ENCODE results near the gene WFDC9.
"Not testable (repeated sequence)": the region's sequence is repeated elsewhere in the genome, so short reads cannot be mapped to it uniquely, and the experiment has no call there.

WFDC9 gene

DNA sequence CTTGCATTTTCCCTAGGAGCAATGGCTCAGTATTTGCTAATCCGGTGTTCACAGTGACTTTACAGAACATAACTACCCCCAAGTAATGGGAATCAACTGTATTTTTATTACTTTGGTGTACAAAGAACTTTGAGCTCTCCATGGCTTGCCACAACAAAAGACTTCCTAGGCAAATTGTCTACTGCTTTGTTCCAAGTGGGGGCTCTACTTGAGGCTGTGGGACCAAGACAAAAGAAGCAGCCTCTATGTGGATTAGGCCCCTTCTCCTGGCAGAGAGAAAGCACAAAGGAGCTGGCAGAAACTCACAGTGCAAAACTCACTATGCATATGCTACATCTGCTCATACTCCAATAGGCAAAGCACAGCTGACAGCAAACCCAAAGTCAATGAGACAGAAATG, 52.9 kb downstream of the WFDC9 start:
- TF ChIP-seq, protein P1, sequence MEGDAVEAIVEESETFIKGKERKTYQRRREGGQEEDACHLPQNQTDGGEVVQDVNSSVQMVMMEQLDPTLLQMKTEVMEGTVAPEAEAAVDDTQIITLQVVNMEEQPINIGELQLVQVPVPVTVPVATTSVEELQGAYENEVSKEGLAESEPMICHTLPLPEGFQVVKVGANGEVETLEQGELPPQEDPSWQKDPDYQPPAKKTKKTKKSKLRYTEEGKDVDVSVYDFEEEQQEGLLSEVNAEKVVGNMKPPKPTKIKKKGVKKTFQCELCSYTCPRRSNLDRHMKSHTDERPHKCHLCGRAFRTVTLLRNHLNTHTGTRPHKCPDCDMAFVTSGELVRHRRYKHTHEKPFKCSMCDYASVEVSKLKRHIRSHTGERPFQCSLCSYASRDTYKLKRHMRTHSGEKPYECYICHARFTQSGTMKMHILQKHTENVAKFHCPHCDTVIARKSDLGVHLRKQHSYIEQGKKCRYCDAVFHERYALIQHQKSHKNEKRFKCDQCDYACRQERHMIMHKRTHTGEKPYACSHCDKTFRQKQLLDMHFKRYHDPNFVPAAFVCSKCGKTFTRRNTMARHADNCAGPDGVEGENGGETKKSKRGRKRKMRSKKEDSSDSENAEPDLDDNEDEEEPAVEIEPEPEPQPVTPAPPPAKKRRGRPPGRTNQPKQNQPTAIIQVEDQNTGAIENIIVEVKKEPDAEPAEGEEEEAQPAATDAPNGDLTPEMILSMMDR (conservative IDR thresholded peaks at IDR 0.05; ENCODE audit: low read length) = no peak
- H3K4me3 ChIP-seq (ENCODE audit: low read length) = no peak overlapping the region
- DNase-seq (ENCODE audit: low read depth) = no peak

DNA sequence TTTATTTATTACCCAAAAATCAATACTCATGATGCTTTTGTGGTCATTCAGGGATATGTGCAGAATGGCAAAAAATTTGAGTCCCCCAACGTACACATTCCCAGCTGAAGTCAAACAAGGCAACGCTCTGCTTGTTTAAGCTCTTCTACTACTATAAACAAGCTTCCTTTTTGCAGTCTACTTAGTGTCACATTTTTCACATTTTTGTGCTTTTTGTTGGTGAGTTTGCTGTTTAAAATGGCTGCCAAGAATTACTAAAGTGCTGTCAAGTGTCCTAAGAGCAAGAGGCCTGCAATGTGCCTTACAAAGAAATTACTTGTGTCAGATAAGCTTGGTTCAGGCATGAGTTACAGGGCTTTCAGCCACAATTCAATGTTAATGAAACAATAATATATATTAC, 54.1 kb downstream of the WFDC9 start:
- DNase-seq (ENCODE audit: low read depth) = peak; percentile 39
- TF ChIP-seq, protein P1 (conservative IDR thresholded peaks at IDR 0.05; ENCODE audit: low read length) = no peak
- H3K4me3 ChIP-seq (ENCODE audit: low read length) = no peak overlapping the region

DNA sequence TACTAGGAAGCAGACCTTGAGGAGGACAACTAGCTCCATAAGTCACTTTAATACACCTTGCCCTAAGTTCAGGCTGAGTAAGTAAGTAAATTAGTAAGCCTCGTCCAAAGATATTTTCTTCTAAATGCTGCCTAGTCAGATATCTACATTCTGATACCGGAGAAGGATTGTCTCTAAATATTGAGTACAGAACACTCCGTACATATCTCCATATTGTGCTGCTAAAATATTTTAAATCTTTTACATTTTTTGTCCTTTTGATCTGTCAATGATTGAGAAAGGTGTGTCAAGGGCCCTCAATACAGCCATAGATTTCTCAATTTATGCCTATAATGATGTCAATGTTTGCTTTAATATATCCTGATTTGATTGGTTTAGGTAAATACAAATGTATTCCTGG, 55.2 kb downstream of the WFDC9 start:
- TF ChIP-seq, protein P1 (conservative IDR thresholded peaks at IDR 0.05; ENCODE audit: low read length) = no peak
- H3K4me3 ChIP-seq (ENCODE audit: low read length) = no peak overlapping the region
- no peak for DNase-seq (ENCODE audit: low read depth)

DNA sequence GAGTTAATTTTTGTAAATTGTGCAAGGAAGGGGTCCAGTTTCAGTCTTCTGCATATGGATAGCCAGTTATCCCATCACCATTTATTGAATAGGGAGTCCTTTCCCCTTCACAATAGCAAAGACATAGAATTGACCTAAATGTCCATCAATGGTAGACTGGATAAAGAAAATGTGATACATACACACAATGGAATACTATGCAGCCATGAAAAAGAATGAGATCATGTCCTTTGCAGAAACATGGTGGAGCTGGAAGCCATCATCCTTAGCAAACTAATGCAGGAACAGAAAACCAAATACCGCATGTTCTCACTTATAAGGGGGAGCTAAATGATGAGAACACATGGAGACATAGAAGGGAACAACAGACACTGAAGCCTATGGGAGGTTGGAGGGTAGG, 61.4 kb downstream of the WFDC9 start:
- not testable (repeated sequence) for DNase-seq (ENCODE audit: low read depth)

DNA sequence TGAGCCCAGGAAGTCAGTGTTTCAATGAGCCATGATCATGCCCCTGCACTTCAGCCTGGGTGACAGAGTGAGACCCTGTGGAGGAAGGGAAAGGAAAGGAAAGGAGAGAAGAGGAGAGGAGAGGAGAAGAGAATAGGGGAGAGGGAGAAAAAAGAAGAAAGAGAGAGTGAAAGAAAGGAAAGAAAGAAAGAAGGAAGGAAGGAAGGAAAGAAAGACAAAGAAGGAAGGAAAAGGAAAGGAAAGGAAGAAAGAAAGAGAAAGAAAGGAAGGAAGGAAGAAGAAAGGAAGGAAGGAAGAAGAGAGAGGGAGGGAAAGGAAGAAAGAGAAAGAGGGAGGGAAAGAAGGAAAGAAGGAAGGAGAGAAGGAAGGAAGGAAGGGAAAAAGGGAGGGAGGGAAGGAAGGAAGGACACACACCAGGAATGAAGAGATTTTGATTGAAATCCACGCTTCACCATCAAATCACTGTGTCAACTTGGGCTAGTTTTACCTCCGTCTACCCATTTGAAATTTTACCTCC, 66.3 kb downstream of the WFDC9 start:
- DNase-seq (ENCODE audit: low read depth) = no peak
- H3K4me3 ChIP-seq (ENCODE audit: low read length) = no peak overlapping the region
- TF ChIP-seq, protein P1 (conservative IDR thresholded peaks at IDR 0.05; ENCODE audit: low read length) = no peak

More for the DNA sequence above, 61.4 kb downstream of the WFDC9 start:
- H3K4me3 ChIP-seq (ENCODE audit: low read length) = not testable (repeated sequence)
